Measurements from ENCODE around the gene RARG.

RARG gene

GRCh38 chr12:53244337-53244736, 12.3 kb upstream of the RARG start:
- DNase-seq (ENCODE audit: low read depth), result no peak

- DNase-seq (ENCODE audit: low read depth), result no peak
These were observed 9.8 kb upstream of the RARG start for GRCh38 chr12:53241623-53242412.

- no peak for DNase-seq (ENCODE audit: low read depth)
These were observed 7.7 kb upstream of the RARG start for GRCh38 chr12:53239643-53240258.

- no peak for DNase-seq (ENCODE audit: low read depth)
These were observed 4.6 kb upstream of the RARG start for GRCh38 chr12:53236443-53237111.

GRCh38 chr12:53235742-53236442, 3.9 kb upstream of the RARG start:
- no peak for DNase-seq (ENCODE audit: low read depth)

GRCh38 chr12:53235164-53235563, 3.2 kb upstream of the RARG start:
- no peak for DNase-seq (ENCODE audit: low read depth)

GRCh38 chr12:53234271-53234914, 2.4 kb upstream of the RARG start:
- DNase-seq (ENCODE audit: low read depth), result no peak

GRCh38 chr12:53233671-53234121, 1.7 kb upstream of the RARG start:
- no peak for DNase-seq (ENCODE audit: low read depth)

- DNase-seq (ENCODE audit: low read depth), result no peak
These were observed 845 bp upstream of the RARG start for GRCh38 chr12:53232646-53233461.

- DNase-seq (ENCODE audit: low read depth), result no peak
These were observed 413 bp downstream of the RARG start for GRCh38 chr12:53231671-53231920.

- DNase-seq (ENCODE audit: low read depth), result no peak
These were observed 1.7 kb downstream of the RARG start for GRCh38 chr12:53230108-53230845.

- DNase-seq (ENCODE audit: low read depth), result no peak
These were observed 2.6 kb downstream of the RARG start for GRCh38 chr12:53229454-53229853.

GRCh38 chr12:53227836-53228235, 4.2 kb downstream of the RARG start:
- no peak for DNase-seq (ENCODE audit: low read depth)

GRCh38 chr12:53227341-53227740, 4.7 kb downstream of the RARG start:
- DNase-seq (ENCODE audit: low read depth), result no peak

GRCh38 chr12:53226815-53227214, 5.2 kb downstream of the RARG start:
- no peak for DNase-seq (ENCODE audit: low read depth)

GRCh38 chr12:53225635-53226424, 6.2 kb downstream of the RARG start:
- no peak for DNase-seq (ENCODE audit: low read depth)

- DNase-seq (ENCODE audit: low read depth), result no peak
These were observed 6.9 kb downstream of the RARG start for GRCh38 chr12:53224897-53225634.

GRCh38 chr12:53224061-53224896, 7.7 kb downstream of the RARG start:
- DNase-seq (ENCODE audit: low read depth), result no peak

Data from CMK (cell line).